Liver (tissue), 9 donors: ENCODE measurements around the gene PPP2R2B. TPM values are rescaled to one million over a fixed set of nuclear protein-coding genes. Genes with fewer than 3 reads are reported as not detected.

Experiments used
- DNase-seq: peaks from one replicate; pipeline ENCODE4 v3.0.0-alpha.2; 2017; ENCODE audit warnings: low spot score
- H3K27ac ChIP-seq, 2 donors: one replicate each; pipeline ENCODE4 v1.7.0; 2013; ENCODE audit warnings: inconsistent platforms in 2 of 2, low read length in 2 of 2, control low read depth in 1 of 2, low read depth in 1 of 2, mild to moderate bottlenecking in 1 of 2
- H3K27me3 ChIP-seq, 4 donors: one replicate each; pipeline versions ENCODE4 v1.6.1 to v1.7.0; 2013; ENCODE audit warnings: low read length in 3 of 4, inconsistent platforms in 1 of 4, mild to moderate bottlenecking in 1 of 4, moderate library complexity in 1 of 4; ENCODE audit not compliant: control insufficient read depth in 4 of 4, insufficient read depth in 4 of 4
- H3K36me3 ChIP-seq, 4 donors: one replicate each; pipeline versions ENCODE4 v1.6.1 to v1.7.0; 2013; ENCODE audit warnings: low read length in 3 of 4, mild to moderate bottlenecking in 3 of 4, low read depth in 1 of 4, moderate library complexity in 1 of 4; ENCODE audit not compliant: control insufficient read depth in 4 of 4, insufficient read depth in 3 of 4
- H3K4me1 ChIP-seq, 4 donors: one replicate each; pipeline versions ENCODE4 v1.6.1 to v1.7.0; 2013; ENCODE audit warnings: low read length in 3 of 4, mild to moderate bottlenecking in 3 of 4, moderate library complexity in 1 of 4; ENCODE audit not compliant: control insufficient read depth in 4 of 4, insufficient read depth in 4 of 4
- H3K4me3 ChIP-seq, 3 donors: one replicate each; pipeline versions ENCODE4 v1.6.1 to v1.7.0; 2013; ENCODE audit warnings: low read length in 3 of 3, control low read depth in 1 of 3, low read depth in 1 of 3, mild to moderate bottlenecking in 1 of 3
- H3K9ac ChIP-seq, 2 donors: one replicate each; pipeline ENCODE4 v1.7.0; 2013; ENCODE audit warnings: low read length in 2 of 2, mild to moderate bottlenecking in 2 of 2, moderate library complexity in 2 of 2, control low read depth in 1 of 2, low read depth in 1 of 2
- H3K9me3 ChIP-seq, 4 donors: one replicate each; pipeline versions ENCODE4 v1.6.1 to v1.7.0; 2013; ENCODE audit warnings: low read length in 3 of 4; ENCODE audit not compliant: control insufficient read depth in 4 of 4
- ATF3 ChIP-seq: IDR thresholded peaks from 2 replicates; pipeline ENCODE4 v1.6.1; 2016; ENCODE audit warnings: antibody characterized with exemption
- CTCF ChIP-seq: fragments of 150-350 bp; IDR thresholded peaks from 2 replicates; pipeline ENCODE4 v1.5.1; 2017; ENCODE audit warnings: improper control_type of control experiment, low read depth, low read length; ENCODE audit not compliant: missing input control
- EGR1 ChIP-seq, 2 donors: IDR thresholded peaks; 2 replicates each; pipeline ENCODE4 v1.6.1; 2016 to 2018; ENCODE audit warnings: antibody characterized with exemption in 2 of 2, low read depth in 2 of 2
- FOXA1 ChIP-seq: IDR thresholded peaks from 2 replicates; pipeline ENCODE4 v1.6.1; 2016; ENCODE audit warnings: antibody characterized with exemption
- FOXA2 ChIP-seq: IDR thresholded peaks from 2 replicates; pipeline ENCODE4 v1.6.1; 2016; ENCODE audit warnings: antibody characterized with exemption
- GABPA ChIP-seq, 2 donors: IDR thresholded peaks in 1 of 2; conservative IDR thresholded peaks in 1 of 2; 2 replicates each; pipeline ENCODE4 v1.6.1; 2016; ENCODE audit warnings: antibody characterized with exemption in 2 of 2, mild to moderate bottlenecking in 1 of 2, moderate library complexity in 1 of 2
- HNF4A ChIP-seq, 2 donors: conservative IDR thresholded peaks; 2 replicates each; pipeline ENCODE4 v1.6.1; 2016; ENCODE audit warnings: antibody characterized with exemption in 2 of 2, mild to moderate bottlenecking in 2 of 2
- HNF4G ChIP-seq: IDR thresholded peaks from 2 replicates; pipeline ENCODE4 v1.6.1; 2016; ENCODE audit warnings: antibody characterized with exemption
- JUND ChIP-seq, 2 donors: IDR thresholded peaks; 2 replicates each; pipeline ENCODE4 v1.6.1; 2016; ENCODE audit warnings: antibody characterized with exemption in 2 of 2
- NR2F2 ChIP-seq: IDR thresholded peaks from 2 replicates; pipeline ENCODE4 v1.6.1; 2016; ENCODE audit warnings: antibody characterized with exemption
- RAD21 ChIP-seq, 2 donors: IDR thresholded peaks; 2 replicates each; pipeline ENCODE4 v1.6.1; 2016; ENCODE audit warnings: antibody characterized with exemption in 2 of 2, mild to moderate bottlenecking in 2 of 2
- REST ChIP-seq: IDR thresholded peaks from 2 replicates; pipeline ENCODE4 v1.6.1; 2016; ENCODE audit warnings: antibody characterized with exemption, mild to moderate bottlenecking
- RXRA ChIP-seq, 2 donors: IDR thresholded peaks; 2 replicates each; pipeline ENCODE4 v1.6.1; 2017 to 2018; ENCODE audit warnings: antibody characterized with exemption in 2 of 2, mild to moderate bottlenecking in 1 of 2
- SP1 ChIP-seq: IDR thresholded peaks from 2 replicates; pipeline ENCODE4 v1.6.1; 2018; ENCODE audit warnings: antibody characterized with exemption, mild to moderate bottlenecking
- TAF1 ChIP-seq: conservative IDR thresholded peaks from 2 replicates; pipeline ENCODE4 v1.6.1; 2016; ENCODE audit warnings: antibody characterized with exemption, mild to moderate bottlenecking
- YY1 ChIP-seq: IDR thresholded peaks from 2 replicates; pipeline ENCODE4 v1.6.1; 2016; ENCODE audit warnings: antibody characterized with exemption, mild to moderate bottlenecking
- ZBTB33 ChIP-seq: IDR thresholded peaks from 2 replicates; pipeline ENCODE4 v1.6.1; 2016; ENCODE audit warnings: antibody characterized with exemption
- WGBS: extraction: QIAGEN DNeasy Blood & Tissue Kit; methylation state at CpG from one replicate; pipeline ENCODE4 v1.1.7; 2013; 5-methylcytosine and 5-hydroxymethylcytosine counted together
- polyA plus RNA-seq, 2 donors: library from polyadenylated mRNA; stranded (reverse) in 1 of 2; unstranded in 1 of 2; fragments of 200-250 nt in 1 of 2; fragments of >200 nt in 1 of 2; fragmentation: Nextera tagmentation in 1 of 2; extraction: Ambion mirVana in 1 of 2; gene quantifications; one replicate each; pipeline versions ENCODE4 v1.2.1 to v1.2.3, GENCODE V29; 2013 to 2015
- total RNA-seq, 2 donors: library from RNA; depleted of rRNA; stranded (reverse); fragments of >200 nt; gene quantifications; one replicate each; pipeline ENCODE4 v1.2.3, GENCODE V29; 2014
- TF ChIP-seq, protein P1 (sequence below): IDR thresholded peaks from 2 replicates; pipeline ENCODE4 v1.6.1; 2016; ENCODE audit warnings: antibody characterized with exemption
- donor health status: healthy.
- donor health status: healthy.
- donor health status: healthy.
- donor health status: healthy.
- donor health status: healthy.

The PPP2R2B gene
- total and polyA plus RNA-seq, 4 donors: 0.15 to 6.3 (median 0.40) TPM

GRCh38 chr5:146726891-146727290, 151.7 kb downstream of the PPP2R2B start:
- H3K4me3 ChIP-seq: no peak overlapping the region
- H3K4me1 ChIP-seq: no peaks in the 10 kb centered on the region
- WGBS: 82% methylated on average over 1 of the region's 1 CpG
- no peaks in the 10 kb centered on the region for H3K36me3 ChIP-seq
- H3K9ac ChIP-seq: no peak overlapping the region
- peaks cover 0 to 2% (median 0%) of the 10 kb centered on the region in 4 donors for H3K9me3 ChIP-seq
- DNase-seq: no peak
- no peaks in the 10 kb centered on the region for H3K27me3 ChIP-seq
- TF ChIP-seq HNF4A (conservative IDR thresholded peaks at IDR 0.05): no peak
- no peak for TF ChIP-seq TAF1
- no peak for TF ChIP-seq FOXA2
- no peak for TF ChIP-seq YY1
- no peak for TF ChIP-seq EGR1 (IDR thresholded peaks at IDR 0.05; ENCODE audit: low read depth in 2 of 2)
- no peak for TF ChIP-seq RAD21 (IDR thresholded peaks at IDR 0.05)
- TF ChIP-seq NR2F2: no peak
- no peak for TF ChIP-seq ZBTB33
- TF ChIP-seq SP1: no peak
- no peak for TF ChIP-seq GABPA (IDR thresholded peaks at IDR 0.05 in 1 of 2, conservative IDR thresholded peaks at IDR 0.05 in 1 of 2)
- no peak overlapping the region for H3K27ac ChIP-seq

- Histone ChIP-seq H3K36me3 (no peaks in the 10 kb centered on the region), H3K27ac (no peak overlapping the region), H3K4me1 (peaks cover 0 to 1% (median 0%) of the 10 kb centered on the region in 4 donors), H3K4me3 (no peak overlapping the region), H3K9me3 (peaks cover 0 to 2% (median 0%) of the 10 kb centered on the region in 4 donors), H3K9ac (no peak overlapping the region), H3K27me3 (no peaks in the 10 kb centered on the region)
- no peak for DNase-seq
- TF ChIP-seq HNF4A (conservative IDR thresholded peaks at IDR 0.05) (no peak), ZBTB33 (no peak), ATF3 (no peak), RAD21 (IDR thresholded peaks at IDR 0.05) (no peak), FOXA2 (no peak), YY1 (no peak), EGR1 (IDR thresholded peaks at IDR 0.05; ENCODE audit: low read depth in 2 of 2) (no peak), GABPA (IDR thresholded peaks at IDR 0.05 in 1 of 2, conservative IDR thresholded peaks at IDR 0.05 in 1 of 2) (no peak), CTCF (no peak), TAF1 (no peak), SP1 (no peak), RXRA (IDR thresholded peaks at IDR 0.05) (no peak), NR2F2 (no peak), JUND (IDR thresholded peaks at IDR 0.05) (no peak), HNF4G (no peak), REST (no peak), FOXA1 (no peak)
- TF ChIP-seq, protein P1, sequence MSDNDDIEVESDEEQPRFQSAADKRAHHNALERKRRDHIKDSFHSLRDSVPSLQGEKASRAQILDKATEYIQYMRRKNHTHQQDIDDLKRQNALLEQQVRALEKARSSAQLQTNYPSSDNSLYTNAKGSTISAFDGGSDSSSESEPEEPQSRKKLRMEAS: no peak
- 69% methylated on average over 2 of the region's 2 CpGs for WGBS
These were observed 152.5 kb downstream of the PPP2R2B start for GRCh38 chr5:146726020-146726419.
